ENCODE results near the gene IRF2BPL.
"Not testable (repeated sequence)": the region's sequence is repeated elsewhere in the genome, so short reads cannot be mapped to it uniquely, and the experiment has no call there.

Gene IRF2BPL

DNA sequence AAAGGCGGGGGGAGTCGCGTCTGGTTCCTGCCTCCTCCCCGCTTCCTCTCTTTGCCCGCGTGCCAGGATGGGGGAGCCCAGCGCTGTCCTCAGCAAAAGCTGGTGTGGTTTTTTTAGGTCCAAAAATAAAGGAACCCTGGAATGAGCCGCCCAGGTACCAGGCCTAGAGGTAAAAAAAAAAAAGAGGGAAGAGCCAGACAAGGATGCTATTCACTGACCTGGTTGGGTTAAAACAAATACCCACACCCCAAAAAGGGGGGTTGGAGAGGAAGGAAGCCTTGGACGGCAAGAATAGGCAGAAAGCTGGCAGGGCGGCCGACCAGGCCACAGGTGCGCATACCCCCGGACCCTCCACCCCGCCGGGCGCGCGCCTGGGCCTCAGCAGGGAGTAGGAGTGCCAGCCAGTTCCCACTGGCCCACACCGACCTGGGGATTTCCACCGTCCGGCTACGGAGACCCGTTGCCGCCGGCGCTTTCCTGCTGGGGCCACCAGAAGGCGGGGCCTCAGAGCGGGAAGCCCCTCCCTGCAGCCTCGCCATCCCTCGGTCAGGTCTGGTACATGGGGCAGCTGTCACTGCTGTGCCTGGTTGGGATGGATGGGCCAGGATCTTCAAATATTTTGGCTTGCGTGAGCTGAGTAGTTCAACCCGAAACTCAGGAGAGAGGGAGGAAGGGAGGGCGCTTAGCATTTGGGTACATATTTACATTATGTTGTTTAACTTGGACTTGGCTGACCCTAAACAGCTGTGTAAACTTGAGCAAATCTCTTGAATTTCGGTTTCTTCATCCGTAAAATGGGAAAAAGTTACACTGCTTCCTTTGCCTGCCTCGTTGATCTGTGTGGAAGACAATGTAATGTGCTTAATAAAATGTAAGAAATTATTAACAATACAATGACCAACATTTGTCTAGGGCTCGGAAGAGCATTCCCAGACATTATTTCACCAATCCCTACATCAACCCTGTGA lies 5.4 kb upstream of the IRF2BPL start:
- DNase-seq (ENCODE audit: low read depth in 2 of 2) = peak; percentile 50 to 66

DNA sequence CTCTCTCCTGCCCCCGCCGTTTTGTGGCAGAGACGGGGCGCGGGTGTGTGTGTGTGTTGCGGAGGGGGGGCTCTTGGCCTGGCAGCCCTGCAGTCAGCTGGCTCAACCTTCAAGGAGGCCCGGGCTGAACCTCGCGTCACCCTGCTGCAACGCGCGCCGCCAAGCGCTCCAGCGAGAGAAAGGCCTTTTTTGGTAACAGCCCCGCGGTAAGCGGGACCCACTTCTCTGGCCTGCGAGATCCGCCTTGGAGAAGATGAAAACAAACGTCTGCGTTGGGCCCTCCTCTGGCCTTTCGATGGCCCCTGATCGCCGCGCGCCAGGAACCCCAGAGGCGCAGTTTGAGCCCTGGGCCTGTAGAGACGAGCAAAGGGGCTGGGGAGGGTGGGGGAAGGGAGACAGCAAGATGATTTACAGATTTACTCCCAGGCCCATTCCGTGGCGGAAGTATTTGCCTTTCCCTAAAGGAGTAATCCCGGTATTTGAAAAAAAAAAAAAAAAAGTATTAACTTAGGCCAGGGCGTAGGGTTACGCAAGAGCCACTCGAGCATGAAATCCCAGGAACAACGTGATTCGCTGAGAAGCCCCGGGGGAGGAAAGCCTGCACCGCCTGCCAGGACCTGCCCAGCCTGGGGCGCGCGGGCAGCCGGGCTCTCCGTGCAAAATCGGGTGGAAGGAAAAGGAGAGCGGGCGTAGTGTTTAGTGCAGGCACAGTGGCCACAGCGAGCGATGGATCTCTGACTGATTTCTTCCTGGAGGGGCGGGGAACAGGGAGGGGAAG lies 4.5 kb upstream of the IRF2BPL start:
- peak in 1 of 2 donors; percentile 49 for DNase-seq (ENCODE audit: low read depth in 2 of 2)

DNA sequence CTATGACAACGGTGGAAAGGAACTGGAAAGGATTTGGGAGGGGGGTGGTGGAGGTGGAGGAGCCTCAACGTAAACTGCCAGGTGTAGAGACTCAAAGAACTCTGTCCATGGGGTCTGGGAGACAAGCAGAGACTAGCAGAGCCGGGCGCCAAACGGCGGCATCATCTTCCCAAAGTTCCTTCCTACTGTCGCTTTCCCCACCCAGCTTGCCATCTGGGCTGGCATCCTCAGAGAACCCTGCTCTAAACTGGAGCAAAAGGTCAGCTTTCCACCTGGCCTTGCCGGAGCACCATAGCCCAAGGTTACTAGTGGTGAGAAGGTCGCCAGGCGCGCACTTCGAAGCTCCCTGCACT lies 4.0 kb upstream of the IRF2BPL start:
- no peak for DNase-seq (ENCODE audit: low read depth in 2 of 2)

DNA sequence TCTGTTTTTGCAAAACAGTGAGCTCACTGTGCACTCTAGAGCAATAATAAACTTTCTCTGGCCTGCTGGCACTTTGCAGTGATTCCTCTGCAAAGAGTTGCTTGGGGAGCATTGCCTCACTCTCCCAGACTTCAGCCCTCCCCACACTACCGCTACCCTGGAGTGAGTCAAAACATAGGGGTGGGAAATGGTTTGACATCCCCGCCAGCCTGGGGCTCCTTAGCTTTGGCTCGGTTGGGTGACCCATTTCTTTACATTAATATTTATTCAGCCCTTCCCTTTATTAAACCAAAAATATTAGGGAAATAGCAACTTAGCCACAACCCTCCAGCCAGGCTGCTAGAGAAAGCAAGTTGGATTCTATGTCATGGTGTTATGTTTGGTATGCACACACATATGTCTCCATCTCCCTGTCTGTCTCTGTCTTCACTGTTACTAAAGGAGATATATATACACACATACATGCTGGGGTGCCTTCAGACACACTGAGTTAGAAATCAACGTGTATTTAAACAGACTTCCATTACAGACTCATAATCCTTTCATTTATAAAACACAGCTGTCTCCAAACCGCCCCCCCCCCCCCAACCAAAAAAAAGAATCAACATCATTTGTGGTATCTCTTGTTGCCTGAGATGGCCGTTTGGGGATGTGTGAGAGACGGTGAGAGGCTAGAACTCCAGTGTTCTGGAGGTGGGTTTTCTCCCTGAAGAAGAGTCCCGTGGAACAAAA lies 3.4 kb upstream of the IRF2BPL start:
- no peak for DNase-seq (ENCODE audit: low read depth in 2 of 2)

DNA sequence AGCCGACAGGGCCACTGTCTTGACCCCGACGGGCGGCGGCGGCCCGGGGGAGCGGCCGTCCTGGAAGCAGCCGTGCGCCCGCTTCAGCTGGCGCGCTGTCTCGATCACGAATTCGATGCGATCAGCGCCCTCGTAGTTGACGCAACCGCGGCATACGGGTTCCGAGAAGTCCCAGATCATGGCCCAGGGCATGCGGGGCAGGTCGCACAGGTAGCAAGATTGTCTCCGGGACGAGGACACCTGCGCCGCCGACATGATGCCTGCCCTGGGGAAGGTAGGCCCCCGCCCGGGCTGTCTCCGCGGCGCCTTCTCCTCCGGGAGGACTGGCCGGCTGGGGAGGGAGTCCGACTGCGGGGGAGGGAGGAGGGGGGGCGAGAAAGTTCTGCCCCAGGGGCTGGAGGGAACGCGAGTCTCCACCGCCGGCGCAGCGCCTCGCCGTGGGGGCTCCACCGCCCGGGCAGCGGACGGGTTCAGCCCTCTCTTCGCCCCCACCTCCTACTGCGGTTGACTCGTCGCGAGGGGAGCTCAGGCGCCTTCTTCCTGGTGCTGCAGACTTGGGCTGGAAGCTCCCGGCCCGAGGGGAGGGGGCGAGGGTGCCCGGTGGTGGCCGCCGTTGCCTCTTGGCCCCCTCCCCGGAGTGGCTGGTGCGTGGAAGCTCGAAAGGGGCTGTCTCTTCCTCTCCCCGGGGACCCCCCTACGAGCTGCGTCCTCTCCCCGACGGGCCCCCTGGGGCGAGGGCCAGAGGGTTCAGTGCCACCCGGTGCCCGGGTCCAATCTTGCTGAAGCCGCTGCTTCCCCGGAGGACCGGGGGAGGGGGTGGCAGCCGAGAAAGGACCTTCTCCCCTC lies 747 bp downstream of the IRF2BPL start:
- DNase-seq (ENCODE audit: low read depth in 2 of 2) = no peak

DNA sequence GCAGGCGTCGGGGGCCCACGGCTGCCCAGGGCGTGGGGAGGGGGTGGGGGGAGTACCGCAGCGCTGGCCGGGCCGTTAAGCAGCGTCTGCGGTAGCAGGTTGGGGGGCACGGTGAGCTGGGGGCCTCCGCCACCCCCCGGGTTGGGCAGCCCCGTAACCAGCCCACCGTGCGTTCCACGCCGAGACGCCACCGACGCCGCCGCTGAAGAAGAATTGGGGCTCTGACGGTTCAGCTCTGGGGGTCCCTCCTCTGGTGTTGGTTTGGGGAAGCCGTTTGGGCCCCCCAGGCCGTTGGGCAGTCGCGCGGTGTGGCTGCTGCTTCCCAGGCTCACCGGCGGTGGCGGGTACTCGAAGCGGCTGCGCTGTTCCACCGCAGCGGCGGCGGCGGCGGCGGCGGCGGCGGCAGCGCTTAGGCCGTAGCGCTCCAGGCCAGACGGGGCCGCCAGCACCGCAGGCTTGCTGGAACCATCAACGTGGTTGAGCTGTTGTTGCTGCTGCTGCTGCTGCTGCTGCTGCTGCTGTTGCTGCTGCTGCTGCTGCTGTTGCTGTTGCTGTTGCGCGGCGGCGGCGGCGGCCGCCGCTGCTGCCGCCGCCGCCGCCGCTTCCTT lies 1.5 kb downstream of the IRF2BPL start:
- no peak for DNase-seq (ENCODE audit: low read depth in 2 of 2)

DNA sequence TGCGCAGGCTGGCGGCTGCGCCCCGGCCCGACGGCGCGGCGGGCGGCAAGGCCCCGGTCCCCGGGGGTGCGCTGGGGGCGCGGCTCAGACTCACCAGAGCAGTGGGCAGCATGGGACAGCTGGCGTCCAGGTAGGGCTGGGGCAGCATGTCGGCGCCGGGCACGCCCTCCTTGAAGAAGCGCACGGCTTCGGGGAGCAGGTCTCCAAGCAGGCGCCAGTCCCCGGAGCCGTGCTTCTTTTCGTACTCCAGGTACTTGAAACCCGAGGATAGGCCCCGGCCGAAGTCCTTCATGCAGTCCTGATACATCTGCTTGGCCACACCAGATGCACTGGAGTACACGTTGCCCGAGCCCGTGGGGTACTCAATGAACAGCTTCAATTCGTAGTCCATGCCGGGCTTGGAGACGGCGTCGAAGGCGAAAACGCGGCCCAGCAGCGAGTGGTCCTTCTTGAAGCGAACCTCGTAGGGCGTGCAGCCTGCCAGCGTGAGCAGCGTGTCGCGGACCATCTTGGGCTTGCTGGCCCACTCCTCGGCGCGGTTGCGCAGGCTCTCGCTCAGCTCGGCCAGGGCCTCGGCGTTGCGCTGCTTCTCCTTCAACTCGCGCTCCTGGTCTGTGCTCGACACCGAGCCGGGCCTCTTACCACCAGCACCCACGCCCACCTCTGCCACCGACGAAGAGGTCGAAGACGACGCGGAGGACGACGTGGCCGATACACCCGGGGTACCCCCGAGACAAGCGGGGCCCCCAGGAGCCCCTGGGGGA lies 2.2 kb downstream of the IRF2BPL start:
- DNase-seq (ENCODE audit: low read depth in 2 of 2) = no peak

DNA sequence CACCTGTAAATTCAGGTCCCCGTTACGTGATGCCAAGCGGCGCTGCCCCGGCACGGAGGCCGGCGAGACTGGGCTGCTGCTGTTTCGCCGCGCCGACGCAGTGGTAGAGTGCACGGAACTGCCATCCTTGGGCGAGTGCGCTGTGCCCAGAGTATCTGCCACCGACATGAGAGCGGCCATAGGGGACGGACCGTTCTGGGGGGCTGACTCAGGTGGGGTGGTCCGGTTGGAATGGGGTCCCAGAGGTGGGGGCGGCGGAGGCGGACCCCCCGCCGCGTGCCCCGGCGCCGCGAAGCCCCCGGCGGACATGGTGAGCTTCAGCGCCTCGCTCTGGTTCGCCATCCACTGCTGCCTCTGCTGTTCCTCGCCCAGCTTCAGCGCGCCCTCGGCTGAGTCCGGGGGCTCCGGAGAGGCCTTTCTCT lies 2.8 kb downstream of the IRF2BPL start:
- no peak for DNase-seq (ENCODE audit: low read depth in 2 of 2)

DNA sequence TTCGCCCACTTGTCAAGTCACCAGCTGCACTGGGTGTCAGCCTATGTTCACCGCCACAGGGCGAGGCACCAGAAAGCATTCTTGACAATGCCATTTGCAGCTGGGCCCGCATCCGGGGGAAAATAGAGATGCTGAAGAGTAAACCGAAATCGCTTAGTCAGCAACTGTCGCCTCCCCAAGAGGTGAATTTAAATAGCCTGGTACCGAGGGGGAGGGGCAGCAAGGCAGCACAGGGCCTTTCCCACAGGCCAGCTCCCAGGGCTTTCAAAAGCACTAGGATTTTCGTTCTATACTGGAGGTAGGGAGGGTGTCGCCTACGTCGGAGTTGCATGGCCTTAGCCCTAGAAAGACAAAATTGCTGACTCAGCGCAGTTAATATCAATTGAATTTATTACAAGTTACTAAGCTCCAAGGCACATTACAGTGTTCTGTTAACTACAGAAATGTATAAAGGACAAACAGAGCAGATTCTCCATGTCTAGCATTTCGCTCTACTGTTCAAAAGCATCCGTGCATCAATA lies 4.3 kb downstream of the IRF2BPL start:
- DNase-seq (ENCODE audit: low read depth in 2 of 2) = no peak

DNA sequence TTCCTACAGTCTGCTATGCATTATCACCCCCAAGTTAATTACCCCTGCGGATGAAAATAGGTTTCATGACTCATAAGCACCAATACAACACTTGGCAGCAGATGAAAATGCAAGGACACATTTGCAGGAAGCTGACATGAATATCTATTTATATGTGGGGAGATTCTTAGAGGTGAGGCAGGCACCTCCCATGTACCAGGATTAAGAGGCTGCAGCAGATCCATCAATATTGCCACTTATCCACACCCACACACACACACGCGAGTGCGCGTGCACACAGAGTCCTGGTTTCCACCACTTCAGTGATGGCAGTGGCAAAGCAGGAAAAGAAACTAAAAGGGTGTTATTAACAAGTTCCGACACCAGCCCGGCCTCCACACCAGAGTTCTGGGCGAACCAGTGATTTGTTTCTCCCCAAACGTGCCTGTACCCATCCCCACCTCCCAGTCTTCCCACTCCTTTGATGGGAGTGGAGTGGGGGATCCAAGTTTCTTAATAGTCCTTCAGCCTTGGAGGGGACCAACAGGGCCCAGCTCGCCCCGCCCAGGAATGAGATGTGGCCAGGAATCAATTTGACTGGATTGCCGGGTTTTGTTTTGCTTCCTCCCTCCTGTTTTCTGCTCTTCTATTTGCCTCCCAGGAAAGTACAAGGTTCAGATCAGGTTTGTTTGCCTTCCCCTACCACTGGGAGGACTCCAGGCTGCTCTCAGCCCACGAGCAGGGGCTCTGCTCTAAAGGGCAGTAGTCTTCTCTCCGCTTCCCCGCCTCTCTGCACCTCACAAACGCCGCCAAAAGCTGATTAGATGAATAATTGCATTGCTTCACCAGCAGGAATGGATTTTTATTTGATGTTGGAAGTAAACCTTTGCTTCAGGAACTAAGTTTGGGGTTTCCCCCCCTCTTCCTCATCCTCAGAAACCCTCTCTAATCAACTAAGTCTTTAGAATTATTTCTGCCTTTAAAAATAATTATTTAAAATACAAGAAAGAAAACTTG lies 5.2 kb downstream of the IRF2BPL start:
- no peak for DNase-seq (ENCODE audit: low read depth in 2 of 2)

DNA sequence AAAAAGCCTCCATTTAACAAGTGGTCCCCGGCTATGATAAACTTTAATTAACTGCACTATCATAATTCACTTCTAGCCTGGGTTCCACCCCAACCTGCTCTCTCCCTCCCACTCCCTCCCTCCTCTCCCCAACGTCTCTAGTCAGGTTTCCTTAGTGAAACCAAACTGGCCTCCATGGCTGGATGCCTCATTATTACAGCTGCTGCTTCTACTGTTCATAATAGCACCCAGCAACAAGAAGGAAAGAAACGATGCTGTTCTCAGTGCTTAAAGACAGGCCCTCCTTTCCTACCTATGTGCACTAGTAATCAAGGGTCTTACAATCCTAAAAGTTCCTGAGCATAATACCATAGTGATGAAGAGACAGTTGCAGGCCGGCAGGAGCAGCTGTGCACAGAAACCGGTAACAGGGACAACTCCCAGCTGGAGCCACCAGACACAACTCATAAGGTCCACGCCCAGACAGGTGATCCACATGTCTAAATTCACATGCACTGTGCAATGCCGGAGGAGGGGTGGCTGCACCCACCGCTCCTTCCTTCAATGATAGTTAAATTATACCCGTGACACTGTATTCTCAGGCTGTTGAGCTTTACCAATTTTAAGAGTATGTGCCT lies 6.2 kb downstream of the IRF2BPL start:
- DNase-seq (ENCODE audit: low read depth in 2 of 2) = no peak

DNA sequence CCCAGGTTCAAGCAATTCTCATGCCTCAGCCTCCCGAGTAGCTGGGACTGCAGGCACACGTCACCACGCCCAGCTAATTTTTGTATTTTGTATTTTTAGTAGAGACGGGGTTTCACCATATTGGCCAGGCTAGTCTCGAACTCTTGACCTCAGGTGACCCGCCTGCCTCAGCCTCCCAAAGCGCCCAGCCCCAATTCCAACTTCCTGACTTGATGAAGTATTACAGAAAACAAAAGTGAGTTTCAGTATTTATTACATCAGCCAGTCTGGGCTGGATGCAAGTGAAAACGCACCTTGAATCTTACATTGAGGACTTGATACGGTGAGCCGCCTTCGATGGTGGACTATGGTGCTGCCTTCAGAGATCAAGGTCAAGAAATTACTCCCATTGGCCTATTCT lies 7.1 kb downstream of the IRF2BPL start:
- not testable (repeated sequence) for DNase-seq (ENCODE audit: low read depth in 2 of 2)

DNA sequence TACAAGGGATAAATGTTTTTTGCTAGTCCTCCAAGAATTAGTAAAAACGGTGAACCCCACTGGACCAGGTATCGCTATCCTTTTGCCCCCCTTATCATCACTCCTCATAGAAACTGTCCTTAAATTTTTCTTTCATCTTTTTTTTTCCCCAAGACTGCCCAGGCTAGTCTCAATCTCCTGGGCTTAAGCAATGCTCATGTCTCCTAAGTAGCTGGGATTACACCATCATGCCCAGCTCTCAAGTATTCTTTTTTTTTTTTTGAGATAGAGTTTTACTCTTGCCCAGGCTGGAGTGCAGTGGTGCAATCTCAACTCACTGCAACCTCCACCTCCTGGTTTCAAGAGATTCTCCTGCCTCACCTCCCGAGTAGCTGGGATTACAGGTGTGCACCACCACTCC lies 9.7 kb downstream of the IRF2BPL start:
- DNase-seq (ENCODE audit: low read depth in 2 of 2) = no peak

DNA sequence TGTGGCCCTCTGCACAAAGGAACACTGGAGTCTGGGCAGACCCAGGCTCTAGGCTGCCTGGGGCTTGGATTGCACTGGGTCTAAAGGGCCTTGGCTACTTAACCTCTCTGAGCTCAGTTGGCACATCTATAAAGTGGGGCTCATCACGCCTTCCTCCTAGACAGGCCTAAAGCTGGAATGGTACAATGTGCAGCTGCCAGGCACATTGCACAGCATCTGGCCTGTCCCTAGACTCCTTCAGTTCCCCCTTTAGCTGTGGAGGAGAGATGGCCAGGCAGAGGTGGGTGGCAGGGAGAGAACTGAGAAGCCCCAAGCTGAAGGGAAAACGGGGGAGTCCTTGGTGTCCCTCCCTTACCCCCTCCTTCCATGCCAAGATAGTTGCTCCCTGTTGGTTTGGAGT lies 10.8 kb downstream of the IRF2BPL start:
- DNase-seq (ENCODE audit: low read depth in 2 of 2) = no peak

DNA sequence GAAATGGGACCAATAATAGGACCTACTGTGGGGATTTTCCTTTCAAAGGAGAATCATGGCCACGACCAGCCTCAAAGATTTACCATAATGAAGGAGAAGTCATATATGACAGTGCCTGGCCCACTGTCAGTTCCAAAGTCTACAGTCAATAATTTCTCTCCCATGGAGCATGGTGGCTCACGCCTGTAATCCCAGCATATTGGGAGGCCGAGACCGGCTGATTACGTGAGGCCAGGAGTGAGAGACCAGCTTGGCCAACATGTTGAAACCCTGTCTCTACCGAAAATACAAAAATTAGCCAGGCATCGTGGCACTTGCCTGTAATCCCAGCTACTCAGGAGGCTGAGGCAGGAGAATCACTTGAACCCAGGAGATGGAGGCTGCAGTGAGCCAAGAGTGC lies 13.8 kb downstream of the IRF2BPL start:
- no peak for DNase-seq (ENCODE audit: low read depth in 2 of 2)

DNA sequence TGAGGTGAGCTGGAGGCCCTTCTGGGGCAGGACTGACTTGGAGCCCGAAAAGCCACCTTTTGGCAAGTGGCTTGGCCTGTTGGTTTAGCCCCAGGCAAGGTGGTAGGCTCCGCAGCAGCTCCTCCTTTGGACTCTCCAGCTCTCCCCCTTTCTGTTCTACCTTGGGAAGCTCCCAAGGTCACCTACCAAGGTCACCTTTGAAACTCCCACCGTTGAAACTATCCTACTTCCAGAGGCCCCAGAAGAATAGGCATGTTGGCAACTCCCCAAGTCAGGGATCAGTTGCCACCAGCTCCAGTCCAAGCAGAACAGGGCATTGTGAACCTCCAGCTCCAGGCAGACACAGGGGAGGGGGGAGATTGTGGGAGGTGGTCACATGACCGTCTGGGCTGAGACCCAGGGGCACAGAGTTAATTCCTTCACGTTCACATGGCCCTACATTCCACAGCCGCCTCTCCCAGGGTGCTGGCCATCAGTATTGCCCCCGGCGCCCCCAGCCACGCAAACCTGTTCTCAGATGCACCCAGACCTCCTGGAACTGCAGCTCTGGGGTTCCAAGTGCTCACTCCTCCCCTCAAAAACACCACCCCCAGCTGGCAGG lies 14.4 kb downstream of the IRF2BPL start:
- no peak for DNase-seq (ENCODE audit: low read depth in 2 of 2)

DNA sequence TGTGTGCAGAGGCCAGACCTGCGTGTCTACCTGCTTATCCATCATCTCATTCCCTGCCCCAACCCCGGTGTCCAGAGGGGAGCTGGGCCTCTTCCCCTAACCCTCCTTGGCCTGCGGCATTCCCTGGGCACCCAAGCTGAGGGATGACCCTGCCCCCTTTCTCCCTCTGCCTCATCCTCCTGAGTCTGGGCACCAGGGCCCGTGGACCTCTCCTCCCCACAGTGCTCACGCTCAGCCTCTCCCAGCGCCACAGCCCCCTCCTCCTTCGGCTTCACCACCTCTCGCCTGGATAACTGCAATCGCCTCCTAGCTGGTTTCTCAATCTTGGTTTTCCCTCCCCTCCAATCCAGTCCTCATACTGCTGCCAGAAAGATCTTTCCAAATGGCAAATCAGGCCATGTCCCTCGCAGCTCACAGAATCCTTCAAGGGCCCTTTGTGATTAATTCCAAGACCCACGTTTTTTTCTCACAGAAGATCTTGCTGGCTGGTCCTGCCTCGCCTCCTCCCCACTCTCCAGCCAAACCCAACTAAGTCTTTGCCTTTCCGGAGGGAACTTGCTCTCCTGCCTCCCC lies 16.2 kb downstream of the IRF2BPL start:
- no peak for DNase-seq (ENCODE audit: low read depth in 2 of 2)

All from stimulated activated CD4-positive, alpha-beta T cell treated with anti-CD3 and anti-CD28 coated beads, Interleukin-1b, Interleukin-23, amount 100 ng/mL, for 1 hour (primary cell).